ENCODE data around the gene AGO4. TPM values are rescaled to one million over a fixed set of nuclear protein-coding genes. Genes with fewer than 3 reads are reported as not detected.

AGO4 gene
- total and polyA plus RNA-seq, 2 of the 8 experiments (the other 6 are each of a cell fraction or from before 2014, with no cell fraction given), result 5.5 to 7.7 TPM

- H3K18ac ChIP-seq (ENCODE audit: extremely low read depth, low read length), result no peak overlapping the region
- H2BK15ac ChIP-seq (ENCODE audit: low read length), result no peak overlapping the region
- no peak overlapping the region for H3K4me2 ChIP-seq (ENCODE audit: insufficient read depth in 1 of 2, low read depth in 2 of 2, low read length in 2 of 2)
- no peak overlapping the region for H3K27ac ChIP-seq (ENCODE audit: low read depth, low read length)
- no peaks in the 10 kb centered on the region; the same call in 1 of the 2 replicates for H3K23me2 ChIP-seq (ENCODE audit: low read depth, low read length)
- no peak overlapping the region for H2BK120ac ChIP-seq (replicated peaks; ENCODE audit: low read depth, low read length)
- no peaks in the 10 kb centered on the region for H3K27me3 ChIP-seq (replicated peaks in 1 of 4; ENCODE audit: control insufficient read depth in 3 of 4, extremely low read depth in 1 of 4, insufficient read depth in 3 of 4, low read length in 3 of 4)
- H4K8ac ChIP-seq (ENCODE audit: extremely low read depth, insufficient read depth, low read length), result no peak overlapping the region
- H3K4me3 ChIP-seq (ENCODE audit: extremely low read depth in 1 of 4, insufficient read depth in 2 of 4, low read depth in 3 of 4, low read length in 4 of 4), result no peak overlapping the region
- H2BK20ac ChIP-seq (ENCODE audit: low read length), result no peak overlapping the region
- H3K36me3 ChIP-seq (ENCODE audit: control insufficient read depth in 2 of 4, insufficient read depth in 4 of 4, low read length in 3 of 4), result no peaks in the 10 kb centered on the region
- no peaks in the 10 kb centered on the region for H3K79me2 ChIP-seq (ENCODE audit: control insufficient read depth in 1 of 2, insufficient read depth in 2 of 2, low read length in 2 of 2)
- H2BK5ac ChIP-seq (ENCODE audit: low read depth, low read length), result no peak overlapping the region
- FAIRE-seq (no peak), DNase-seq (ENCODE audit: low read depth in 1 of 2, low spot score in 2 of 2) (no peak)
- H3K14ac ChIP-seq (ENCODE audit: insufficient read length), result no peak overlapping the region
- H3K23ac ChIP-seq (ENCODE audit: insufficient read length), result no peak overlapping the region
- no peaks in the 10 kb centered on the region for H3K9me3 ChIP-seq (ENCODE audit: insufficient read depth in 2 of 2, low read depth in 1 of 2, low read length in 1 of 2)
- no peaks in the 10 kb centered on the region for H3K4me1 ChIP-seq (replicated peaks in 1 of 4; ENCODE audit: control insufficient read depth in 3 of 4, insufficient read depth in 4 of 4, low read length in 3 of 4)
- CTCF ChIA-PET (ENCODE audit: partially characterized antibody), result no interaction called here
- H3K56ac ChIP-seq (replicated peaks; ENCODE audit: insufficient read length, low read depth, low read length), result no peak overlapping the region
- no peak overlapping the region for H4K5ac ChIP-seq (ENCODE audit: insufficient read length, low read depth, low read length)
- no peak overlapping the region for H3K9ac ChIP-seq (replicated peaks in 1 of 4; ENCODE audit: extremely low read depth in 1 of 4, low read depth in 3 of 4, low read length in 3 of 4)
- H3K4ac ChIP-seq (replicated peaks; ENCODE audit: insufficient read length, low read depth, low read length), result no peak overlapping the region
- H4K91ac ChIP-seq (replicated peaks; ENCODE audit: insufficient read length, low read length), result no peak overlapping the region
- H2AFZ ChIP-seq (ENCODE audit: low read length), result no peak overlapping the region
- WGBS, 2 experiments (ENCODE audit: extremely low coverage in 1 of 2, insufficient coverage in 1 of 2, insufficient read length in 1 of 2, insufficient replicate concordance in 2 of 2, low coverage in 1 of 2, low lambda C conversion rate in 2 of 2, missing lambda C conversion rate in 1 of 2), result 96% methylated on average over 5 of the region's 5 CpGs; no CpG with 5 or more reads in 1 of the 2 experiments
- H2BK12ac ChIP-seq (ENCODE audit: low read depth, low read length), result no peak overlapping the region
- H2AK5ac ChIP-seq (ENCODE audit: low read depth, low read length), result no peak overlapping the region
- POLR2A ChIA-PET (ENCODE audit: partially characterized antibody), result no interaction called here
- H3K79me1 ChIP-seq (ENCODE audit: low read depth, low read length), result no peaks in the 10 kb centered on the region
- H4K20me1 ChIP-seq (replicated peaks in 1 of 2; ENCODE audit: control insufficient read depth in 1 of 2, insufficient read depth in 2 of 2, low read length in 2 of 2), result no peaks in the 10 kb centered on the region
- TF ChIP-seq RBBP5 (IDR thresholded peaks at IDR 0.05; ENCODE audit: borderline replicate concordance, low read depth, low read length) (no peak), TAF7 (optimal IDR thresholded peaks at IDR 0.05; ENCODE audit: borderline replicate concordance, low read depth, low read length) (no peak), CTBP2 (IDR thresholded peaks at IDR 0.05; ENCODE audit: borderline replicate concordance, insufficient read depth, insufficient read length, low read length) (no peak), RFX5 (IDR thresholded peaks at IDR 0.05; ENCODE audit: borderline replicate concordance, low read depth, low read length) (no peak), EGR1 (IDR thresholded peaks at IDR 0.05; ENCODE audit: borderline replicate concordance, low read depth, low read length) (no peak), TBP (IDR thresholded peaks at IDR 0.05; ENCODE audit: low read depth, low read length) (no peak), RXRA (IDR thresholded peaks at IDR 0.05; ENCODE audit: insufficient read depth, low read depth, low read length) (no peak), ATF3 (IDR thresholded peaks at IDR 0.05; ENCODE audit: insufficient read depth, low read depth, low read length) (no peak), SIRT6 (IDR thresholded peaks at IDR 0.05; ENCODE audit: low read length) (no peak), ASH2L (IDR thresholded peaks at IDR 0.05; ENCODE audit: low read length) (no peak), NRF1 (IDR thresholded peaks at IDR 0.05; ENCODE audit: low read depth, low read length) (no peak), EP300 (IDR thresholded peaks at IDR 0.05; ENCODE audit: borderline replicate concordance in 1 of 2, low read depth in 2 of 2, low read length in 2 of 2) (no peak), SRF (IDR thresholded peaks at IDR 0.05; ENCODE audit: low read depth, low read length) (no peak), MAX (IDR thresholded peaks at IDR 0.05) (no peak)
These were observed 57.0 kb downstream of the AGO4 start for GRCh38 chr1:35864813-35865212.

Data from H1 (cell line).